ENCODE data around the gene ATP2A2. TPM values are rescaled to one million over a fixed set of nuclear protein-coding genes. Genes with fewer than 3 reads are reported as not detected.

Gene ATP2A2
- polyA plus RNA-seq, 1 donor (not counting 4 experiments of a cell fraction or from before 2014, with no cell fraction given): 127 TPM

DNA sequence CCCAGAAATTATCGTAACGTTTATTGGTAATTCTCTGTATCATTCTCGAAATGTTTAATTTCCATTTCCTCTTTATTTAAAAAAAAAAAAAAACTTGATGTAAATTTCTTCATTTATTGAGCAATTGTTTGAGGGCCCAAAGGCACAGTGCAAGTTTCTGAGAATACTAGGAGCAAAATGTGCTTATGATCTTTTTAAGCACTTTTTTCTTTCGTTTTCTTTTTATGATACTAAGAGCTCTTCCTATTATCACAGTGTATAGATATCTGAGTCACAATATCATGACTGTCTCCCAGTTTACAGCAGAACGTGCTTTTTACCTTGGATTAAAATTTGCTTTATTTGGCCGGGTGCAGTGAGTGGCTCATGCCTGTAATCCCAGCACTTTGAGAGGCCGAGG, 5.6 kb downstream of the ATP2A2 start:
- no peak overlapping the region for H3K9ac ChIP-seq (ENCODE audit: control insufficient read depth, extremely low read depth, insufficient read depth, low read length)
- H2AFZ ChIP-seq (ENCODE audit: control insufficient read depth, low read length): no peak overlapping the region
- H3K4me1 ChIP-seq (ENCODE audit: control insufficient read depth, extremely low read depth, insufficient read depth, low read length): peaks cover 60% of the 10 kb centered on the region
- H3K4me2 ChIP-seq (ENCODE audit: control insufficient read depth, extremely low read depth, insufficient read depth, low read depth, low read length): peak overlapping the region; percentile 4
- peaks cover 33% of the 10 kb centered on the region for H4K20me1 ChIP-seq (ENCODE audit: control insufficient read depth, extremely low read depth, insufficient read depth, low read length)
- H3K4me3 ChIP-seq (ENCODE audit: control insufficient read depth in 2 of 3, extremely low read depth in 1 of 3, insufficient read depth in 2 of 3, low read depth in 1 of 3, low read length in 3 of 3): no peak overlapping the region
- DNase-seq (ENCODE audit: low read depth, low spot score) (no peak), FAIRE-seq (no peak)
- peaks cover 14 to 47% of the 10 kb centered on the region in 2 experiments for H3K36me3 ChIP-seq (ENCODE audit: control insufficient read depth in 2 of 2, extremely low read depth in 1 of 2, insufficient read depth in 2 of 2, low read length in 2 of 2)
- H3K27ac ChIP-seq (ENCODE audit: control insufficient read depth, insufficient read depth, low read length): no peak overlapping the region
- TF ChIP-seq, protein P1, sequence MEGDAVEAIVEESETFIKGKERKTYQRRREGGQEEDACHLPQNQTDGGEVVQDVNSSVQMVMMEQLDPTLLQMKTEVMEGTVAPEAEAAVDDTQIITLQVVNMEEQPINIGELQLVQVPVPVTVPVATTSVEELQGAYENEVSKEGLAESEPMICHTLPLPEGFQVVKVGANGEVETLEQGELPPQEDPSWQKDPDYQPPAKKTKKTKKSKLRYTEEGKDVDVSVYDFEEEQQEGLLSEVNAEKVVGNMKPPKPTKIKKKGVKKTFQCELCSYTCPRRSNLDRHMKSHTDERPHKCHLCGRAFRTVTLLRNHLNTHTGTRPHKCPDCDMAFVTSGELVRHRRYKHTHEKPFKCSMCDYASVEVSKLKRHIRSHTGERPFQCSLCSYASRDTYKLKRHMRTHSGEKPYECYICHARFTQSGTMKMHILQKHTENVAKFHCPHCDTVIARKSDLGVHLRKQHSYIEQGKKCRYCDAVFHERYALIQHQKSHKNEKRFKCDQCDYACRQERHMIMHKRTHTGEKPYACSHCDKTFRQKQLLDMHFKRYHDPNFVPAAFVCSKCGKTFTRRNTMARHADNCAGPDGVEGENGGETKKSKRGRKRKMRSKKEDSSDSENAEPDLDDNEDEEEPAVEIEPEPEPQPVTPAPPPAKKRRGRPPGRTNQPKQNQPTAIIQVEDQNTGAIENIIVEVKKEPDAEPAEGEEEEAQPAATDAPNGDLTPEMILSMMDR (optimal IDR thresholded peaks at IDR 0.05 in 1 of 3, IDR thresholded peaks at IDR 0.05 in 1 of 3, conservative IDR thresholded peaks at IDR 0.05 in 1 of 3; ENCODE audit: extremely low read depth in 1 of 3, insufficient read depth in 2 of 3, low read length in 3 of 3): no peak
- no peak for TF ChIP-seq EZH2 (IDR thresholded peaks at IDR 0.05; ENCODE audit: low read length)
- no peaks in the 10 kb centered on the region for H3K9me1 ChIP-seq (ENCODE audit: control insufficient read depth, extremely low read depth, insufficient read depth, low read length)
- no peaks in the 10 kb centered on the region for H3K27me3 ChIP-seq (ENCODE audit: control insufficient read depth, extremely low read depth, insufficient read depth, low read length)
- H3K79me2 ChIP-seq (ENCODE audit: control insufficient read depth, insufficient read depth, low read length): peaks cover 98% of the 10 kb centered on the region
- dilution Hi-C loops (cut with MboI; ENCODE audit: extremely low pct_ligation_motif_present, low sequenced_read_pairs): no loop called here
- no peaks in the 10 kb centered on the region for H3K9me3 ChIP-seq (ENCODE audit: control insufficient read depth, low read depth, low read length)

DNA sequence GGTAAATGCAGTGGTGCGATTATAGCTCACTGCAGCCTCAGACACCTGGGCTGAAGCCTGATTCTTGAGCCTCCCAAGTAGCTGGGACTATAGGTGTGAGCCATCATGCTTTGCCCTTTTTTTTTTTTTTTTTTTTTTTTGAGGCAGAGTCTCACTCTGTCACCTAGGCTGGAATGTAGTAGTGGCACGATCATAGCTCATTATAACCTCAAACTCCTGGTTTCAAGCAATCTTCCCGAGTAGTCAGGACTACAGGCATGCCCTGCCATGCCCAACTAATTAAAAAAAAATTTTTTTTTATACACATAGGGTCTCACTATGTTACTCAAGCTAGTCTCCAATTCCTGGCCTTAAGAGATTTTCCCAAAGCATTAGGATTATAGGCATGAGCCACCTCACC, 6.9 kb downstream of the ATP2A2 start:
- no peaks in the 10 kb centered on the region for H3K9me1 ChIP-seq (ENCODE audit: control insufficient read depth, extremely low read depth, insufficient read depth, low read length)
- no peak overlapping the region for H3K4me3 ChIP-seq (ENCODE audit: control insufficient read depth in 2 of 3, extremely low read depth in 1 of 3, insufficient read depth in 2 of 3, low read depth in 1 of 3, low read length in 3 of 3)
- H3K36me3 ChIP-seq (ENCODE audit: control insufficient read depth in 2 of 2, extremely low read depth in 1 of 2, insufficient read depth in 2 of 2, low read length in 2 of 2): peaks cover 22 to 53% of the 10 kb centered on the region in 2 experiments
- H3K79me2 ChIP-seq (ENCODE audit: control insufficient read depth, insufficient read depth, low read length): peaks cover 98% of the 10 kb centered on the region
- DNase-seq (ENCODE audit: low read depth, low spot score) (no peak), FAIRE-seq (no peak)
- no peaks in the 10 kb centered on the region for H3K27me3 ChIP-seq (ENCODE audit: control insufficient read depth, extremely low read depth, insufficient read depth, low read length)
- H3K4me2 ChIP-seq (ENCODE audit: control insufficient read depth, extremely low read depth, insufficient read depth, low read depth, low read length): no peak overlapping the region
- peak overlapping the region; percentile 34 for H3K27ac ChIP-seq (ENCODE audit: control insufficient read depth, insufficient read depth, low read length)
- H4K20me1 ChIP-seq (ENCODE audit: control insufficient read depth, extremely low read depth, insufficient read depth, low read length): peaks cover 30% of the 10 kb centered on the region
- no peak overlapping the region for H3K9ac ChIP-seq (ENCODE audit: control insufficient read depth, extremely low read depth, insufficient read depth, low read length)
- TF ChIP-seq, protein P1 (optimal IDR thresholded peaks at IDR 0.05 in 1 of 3, IDR thresholded peaks at IDR 0.05 in 1 of 3, conservative IDR thresholded peaks at IDR 0.05 in 1 of 3; ENCODE audit: extremely low read depth in 1 of 3, insufficient read depth in 2 of 3, low read length in 3 of 3): no peak
- no peak for TF ChIP-seq EZH2 (IDR thresholded peaks at IDR 0.05; ENCODE audit: low read length)
- peaks cover 56% of the 10 kb centered on the region for H3K4me1 ChIP-seq (ENCODE audit: control insufficient read depth, extremely low read depth, insufficient read depth, low read length)
- dilution Hi-C loops (cut with MboI; ENCODE audit: extremely low pct_ligation_motif_present, low sequenced_read_pairs): no loop called here
- H2AFZ ChIP-seq (ENCODE audit: control insufficient read depth, low read length): no peak overlapping the region
- H3K9me3 ChIP-seq (ENCODE audit: control insufficient read depth, low read depth, low read length): no peaks in the 10 kb centered on the region
